Transverse colon (tissue), 4 donors: Measurements from ENCODE around the gene COL10A1.

Experiments
- CTCF ChIP-seq, 5 experiments: fragments of 200-600 bp in 3 of 5; fragments of 450-650 bp in 2 of 5; sonication (generic) in 3 of 5; IDR thresholded peaks; 1 replicate in 2 of 5; 2 replicates in 3 of 5; pipeline ENCODE4 v1.5.1; 2016 to 2017; ENCODE audit warnings: antibody characterized with exemption in 5 of 5, inconsistent platforms in 3 of 5, mild to moderate bottlenecking in 2 of 5, moderate library complexity in 1 of 5
- POLR2AphosphoS5 ChIP-seq, 3 donors: sonication (generic); formaldehyde crosslinking; IDR thresholded peaks; one replicate each; pipeline ENCODE4 v1.6.1; 2016; ENCODE audit warnings: antibody characterized with exemption in 3 of 3

GRCh38 chr6:116101302-116101718, 24.6 kb downstream of the COL10A1 start:
- no peak for TF ChIP-seq CTCF (IDR thresholded peaks at IDR 0.05)
- no peak for TF ChIP-seq POLR2AphosphoS5 (IDR thresholded peaks at IDR 0.05)
